HG02885 (cell line): ENCODE data around the gene RHOA.
"Not testable (repeated sequence)": the region's sequence is repeated elsewhere in the genome, so short reads cannot be mapped to it uniquely, and the experiment has no call there.

Experiments used
- ATAC-seq: cut with Tn5 transposase; IDR thresholded peaks from one replicate; pipeline ENCODE4 v1.9.1; 2021; ENCODE audit warnings: mild to moderate bottlenecking; ENCODE audit not compliant: unreplicated experiment, poor library complexity

Gene RHOA

GRCh38 chr3:49371946-49372345 is 39.8 kb downstream of the RHOA start:
- ATAC-seq: no peak

GRCh38 chr3:49370585-49371290 is 41.0 kb downstream of the RHOA start:
- no peak for ATAC-seq

- no peak for ATAC-seq
These were observed 49.2 kb downstream of the RHOA start for GRCh38 chr3:49362561-49362960.

GRCh38 chr3:49359623-49360022 is 52.2 kb downstream of the RHOA start:
- no peak for ATAC-seq

- no peak for ATAC-seq
These were observed 52.9 kb downstream of the RHOA start for GRCh38 chr3:49358884-49359225.

- peak; percentile 88 for ATAC-seq
These were observed 53.4 kb downstream of the RHOA start, which contains the start of gene GPX1 for GRCh38 chr3:49358217-49358883. Gene GPX1 (minus strand): TSS chr3:49358353. CDS start chr3:49358278, 75 bp downstream.

- ATAC-seq: peak; percentile 29
These were observed 54.1 kb downstream of the RHOA start for GRCh38 chr3:49357443-49358216.

GRCh38 chr3:49357095-49357442 is 54.7 kb downstream of the RHOA start:
- not testable (repeated sequence) for ATAC-seq

- ATAC-seq: no peak
These were observed 58.8 kb downstream of the RHOA start for GRCh38 chr3:49352890-49353421.

- no peak for ATAC-seq
These were observed 59.5 kb downstream of the RHOA start for GRCh38 chr3:49352281-49352680.

GRCh38 chr3:49351521-49352011 is 60.2 kb downstream of the RHOA start:
- no peak for ATAC-seq

- no peak for ATAC-seq
These were observed 62.2 kb downstream of the RHOA start for GRCh38 chr3:49349348-49350114.

- not testable (repeated sequence) for ATAC-seq
These were observed 63.4 kb downstream of the RHOA start for GRCh38 chr3:49348361-49348760.

GRCh38 chr3:49346797-49347251 is 65.0 kb downstream of the RHOA start:
- ATAC-seq: no peak

GRCh38 chr3:49343163-49343562 is 68.6 kb downstream of the RHOA start:
- ATAC-seq: no peak

- no peak for ATAC-seq
These were observed 69.8 kb downstream of the RHOA start for GRCh38 chr3:49341996-49342395.

GRCh38 chr3:49339941-49340800 is 71.6 kb downstream of the RHOA start, which contains the start of gene USP4:
Gene USP4 (minus strand): TSS chr3:49340053. CDS start chr3:49340024, 29 bp downstream.
- peak; percentile 84 for ATAC-seq

GRCh38 chr3:49339581-49339940 is 72.2 kb downstream of the RHOA start:
- peak; percentile 16 for ATAC-seq
